GM18507 (cell line): Measurements from ENCODE around the gene ADISSP.
"Not testable (repeated sequence)": the region's sequence is repeated elsewhere in the genome, so short reads cannot be mapped to it uniquely, and the experiment has no call there.

Experiments used
- DNase-seq: peaks from one replicate; pipeline ENCODE4 v3.0.0; 2011; ENCODE audit warnings: low read depth; ENCODE audit not compliant: insufficient read length; ENCODE audit errors: extremely low spot score
- FAIRE-seq: peaks from 2 replicates; lab custom pipeline; 2011; peaks lifted over from hg19 to GRCh38; lab: Jason Lieb, UNC

ADISSP gene

DNA sequence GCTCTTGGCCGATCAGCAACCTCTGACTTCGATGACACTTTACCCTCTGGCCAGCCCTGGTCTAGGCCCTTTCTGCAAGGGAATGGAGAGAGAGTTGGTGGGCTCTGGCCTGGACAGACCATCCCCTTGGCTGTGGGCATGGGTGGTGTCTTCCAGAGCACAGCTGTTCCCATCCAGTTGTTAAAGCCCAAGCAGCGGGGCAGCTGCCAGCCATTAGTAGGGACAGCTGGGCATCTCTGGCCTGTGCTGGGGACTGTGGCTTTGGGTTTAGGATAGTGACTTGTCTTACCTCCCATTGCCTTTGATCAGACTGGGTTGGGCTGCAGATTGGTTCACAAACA, 31.3 kb upstream of the ADISSP start:
- FAIRE-seq = no peak

DNA sequence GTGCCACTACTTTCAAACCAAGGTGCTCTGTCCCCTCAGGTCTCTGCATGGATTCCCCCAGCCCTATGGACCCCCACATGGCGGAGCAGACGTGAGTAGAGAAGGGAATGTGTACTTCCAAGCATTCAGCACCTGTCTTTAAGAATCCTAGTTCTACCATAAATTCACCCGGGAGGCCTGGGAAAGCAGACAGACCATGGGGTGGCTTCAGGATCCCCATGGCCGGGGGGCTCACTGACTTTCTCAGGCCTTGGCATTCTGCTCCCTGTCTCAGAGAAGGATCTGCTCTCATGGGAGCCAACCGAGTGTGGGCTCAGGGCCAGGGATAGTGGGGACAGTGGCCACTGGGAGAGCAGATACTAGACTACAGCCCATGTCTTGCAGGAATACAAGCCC, 30.8 kb upstream of the ADISSP start:
- FAIRE-seq (no peak), DNase-seq (no peak)

More for the DNA sequence above, 31.3 kb upstream of the ADISSP start:
- no peak for DNase-seq

GRCh38 chr20:3797592-3798372, 30.2 kb upstream of the ADISSP start:
- peak; percentile 73 for FAIRE-seq
- no peak for DNase-seq

- FAIRE-seq (no peak), DNase-seq (no peak)
Observed at GRCh38 chr20:3797226-3797545, 29.6 kb upstream of the ADISSP start.

DNA sequence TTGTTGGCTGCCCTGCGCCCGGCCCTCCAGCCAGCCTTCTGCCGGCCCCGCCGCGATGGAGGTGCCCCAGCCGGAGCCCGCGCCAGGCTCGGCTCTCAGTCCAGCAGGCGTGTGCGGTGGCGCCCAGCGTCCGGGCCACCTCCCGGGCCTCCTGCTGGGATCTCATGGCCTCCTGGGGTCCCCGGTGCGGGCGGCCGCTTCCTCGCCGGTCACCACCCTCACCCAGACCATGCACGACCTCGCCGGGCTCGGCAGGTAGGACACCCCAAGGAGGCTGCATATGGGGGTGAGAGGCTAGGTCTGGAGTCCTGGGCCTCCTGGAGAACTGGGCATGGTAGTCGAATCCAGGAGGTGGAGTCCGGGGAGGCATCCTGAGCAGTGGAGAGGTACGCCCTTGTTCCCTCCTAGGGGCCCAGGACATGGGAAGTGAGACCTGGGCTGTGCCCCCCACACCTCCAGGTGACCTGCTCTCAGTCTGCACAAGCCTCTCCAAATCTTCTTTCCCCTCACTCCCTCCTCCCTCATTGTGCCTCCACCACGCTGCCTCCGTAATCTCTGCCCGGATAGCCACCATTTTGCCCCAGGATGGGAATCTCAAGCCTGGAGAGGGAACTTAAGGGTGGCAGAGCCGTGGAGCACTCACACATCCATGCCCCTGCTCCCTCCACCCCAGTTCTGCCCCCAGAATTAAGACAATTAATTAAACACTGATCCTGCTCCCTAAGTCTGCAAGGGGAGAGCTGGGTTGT, 29.1 kb upstream of the ADISSP start:
- no peak for DNase-seq
- no peak for FAIRE-seq

GRCh38 chr20:3795511-3796468, 28.2 kb upstream of the ADISSP start, which contains the start of gene CDC25B:
Gene CDC25B, plus strand, starts transcription at chr20:3796310. Its CDS starts 222 bp downstream, at chr20:3796532.
- DNase-seq (peak; percentile 81), FAIRE-seq (peak; percentile 93)

- FAIRE-seq = no peak
- DNase-seq = no peak
Observed at GRCh38 chr20:3794701-3795420, 27.3 kb upstream of the ADISSP start.

- FAIRE-seq, DNase-seq: not testable (repeated sequence)
Observed at GRCh38 chr20:3794168-3794567, 26.6 kb upstream of the ADISSP start.

DNA sequence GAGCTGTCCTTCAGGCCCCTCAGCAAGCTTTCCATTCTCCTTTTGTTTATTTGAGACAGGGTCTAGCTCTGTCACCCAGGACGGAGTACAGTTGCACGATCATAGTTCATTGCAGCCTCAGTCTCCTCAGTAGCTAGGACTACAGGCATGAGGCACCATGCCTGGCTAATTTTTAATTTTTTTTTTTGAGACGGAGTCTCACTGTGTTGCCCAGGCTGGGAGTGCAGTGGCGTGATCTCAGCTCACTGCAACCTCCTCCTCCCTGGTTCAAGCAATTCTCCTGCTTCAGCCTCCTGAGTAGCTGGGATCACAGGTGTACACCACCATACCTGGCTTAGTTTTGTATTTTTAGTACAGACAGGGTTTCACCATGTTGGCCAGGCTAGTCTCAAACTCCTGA, 21.6 kb upstream of the ADISSP start:
- DNase-seq, FAIRE-seq: not testable (repeated sequence)

- FAIRE-seq (no peak), DNase-seq (no peak)
Observed at GRCh38 chr20:3788685-3789155, 21.2 kb upstream of the ADISSP start.

- DNase-seq (no peak), FAIRE-seq (no peak)
Observed at GRCh38 chr20:3787324-3788014, 19.9 kb upstream of the ADISSP start.

GRCh38 chr20:3786665-3787323, 19.2 kb upstream of the ADISSP start, which contains the start of gene CENPB:
Gene CENPB, minus strand, starts transcription at chr20:3786740. Its CDS starts 257 bp downstream, at chr20:3786483.
- DNase-seq = peak; percentile 90
- peak; percentile 86 for FAIRE-seq

DNA sequence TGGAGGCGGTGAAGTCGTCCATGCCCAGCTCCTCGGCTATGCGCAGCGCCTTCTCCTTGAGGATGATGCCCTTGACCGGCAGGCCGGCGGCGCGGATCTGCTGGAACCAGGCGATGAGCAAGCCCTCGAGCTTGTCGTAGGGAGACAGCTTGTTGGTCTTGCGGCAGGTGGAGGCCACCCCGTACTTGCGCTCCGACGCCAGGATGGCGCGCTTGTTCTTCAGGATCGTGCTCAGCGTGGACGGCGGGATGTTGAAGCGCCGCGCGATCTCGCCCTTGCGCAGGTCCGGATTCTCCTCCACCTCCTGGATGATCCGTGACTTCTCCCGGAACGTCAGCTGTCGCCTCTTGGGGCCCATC, 18.6 kb upstream of the ADISSP start:
- FAIRE-seq (no peak), DNase-seq (no peak)

GRCh38 chr20:3785240-3786125, 17.9 kb upstream of the ADISSP start:
- no peak for DNase-seq
- FAIRE-seq = no peak

DNA sequence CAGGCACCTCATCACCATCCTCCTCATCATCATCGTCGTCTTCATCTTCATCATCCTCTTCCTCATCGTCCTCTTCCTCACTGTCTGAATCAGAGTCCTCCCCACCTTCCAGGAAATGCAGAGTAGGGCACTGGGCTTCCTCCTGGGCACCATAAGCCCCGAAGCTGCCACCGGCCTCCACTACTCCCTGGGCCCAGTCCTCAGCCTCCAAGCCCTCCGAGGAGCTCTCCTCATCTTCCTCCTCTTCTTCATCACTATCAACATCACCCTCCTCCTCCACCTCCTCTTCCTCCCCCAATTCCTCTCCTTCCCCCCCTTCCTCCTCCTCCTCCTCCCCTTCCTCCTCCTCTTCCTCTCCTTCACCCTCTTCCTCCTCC, 17.3 kb upstream of the ADISSP start:
- FAIRE-seq (no peak), DNase-seq (no peak)

GRCh38 chr20:3784216-3784853, 16.8 kb upstream of the ADISSP start:
- FAIRE-seq (no peak), DNase-seq (no peak)
